HCT116 (cell line): ENCODE measurements around the gene EDA2R. TPM values are rescaled to one million over a fixed set of nuclear protein-coding genes. Genes with fewer than 3 reads are reported as not detected.

ENCODE experiments used
- ATAC-seq: fragments of 200-7000 bp; cut with Tn5 transposase; 2 replicates; pipeline ENCODE4 v1.9.1; 2020; ENCODE audit warnings: mild to moderate bottlenecking, moderate library complexity
- BruUV-seq: library from RNA; stranded (reverse); fragments of 400-500 nt; replicated peaks from 2 replicates; lab custom pipeline; 2021; lab: Mats Ljungman, UMichigan
- CTCF ChIA-PET: fragments of 300-600 bp; sonication (Branson Sonifier 250); formaldehyde crosslinking; loops from one replicate; lab custom pipeline; 2021; ENCODE audit warnings: antibody characterized with exemption; lab: Charles Lee
- POLR2A ChIA-PET: fragments of 300-600, 350-600 bp; sonication (Branson Sonifier 250); formaldehyde crosslinking; loops from one replicate; lab custom pipeline; 2021; ENCODE audit warnings: antibody characterized with exemption; lab: Charles Lee
- RAD21 ChIA-PET, 2 experiments: fragments of 300-600 bp; sonication (Branson Sonifier 250); formaldehyde crosslinking; loops; one replicate each; lab custom pipeline; 2023; ENCODE audit warnings: low total read pairs in 2 of 2; ENCODE audit not compliant: uncharacterized antibody in 2 of 2, unreplicated experiment in 2 of 2, low non-redundant PET in 1 of 2; lab: Charles Lee
- DNase-seq: peaks from one replicate; pipeline ENCODE4 v3.0.0-alpha.2; 2010; ENCODE audit warnings: low read depth, low spot score
- H2AFZ ChIP-seq: fragments of 200-600 bp; shearing (Covaris generic), sonication (generic); 2 replicates; pipeline ENCODE4 v1.6.1; 2017; ENCODE audit warnings: low read depth, mixed run types, mixed read lengths, antibody characterized with exemption, low read length; ENCODE audit not compliant: poor library complexity, severe bottlenecking
- H3K27ac ChIP-seq: 2 replicates; pipeline ENCODE4 v1.5.1; 2012; ENCODE audit warnings: low read depth, low read length
- H3K27me3 ChIP-seq: fragments of 200-600 bp; sonication (generic); 2 replicates; pipeline ENCODE4 v1.6.1; 2016; ENCODE audit warnings: mixed run types, low read length, mixed read lengths; ENCODE audit not compliant: insufficient read depth
- H3K36me3 ChIP-seq, 2 experiments: fragments of 200-500 bp in 1 of 2; fragments of 200-600 bp in 1 of 2; sonication (Bioruptor generic) in 1 of 2; sonication (generic) in 1 of 2; 2 replicates each; pipeline versions ENCODE4 v1.5.1 to v1.6.1; 2014 to 2016; ENCODE audit warnings: low read length in 2 of 2, inconsistent platforms in 1 of 2, mixed read lengths in 1 of 2, mixed run types in 1 of 2; ENCODE audit not compliant: insufficient read depth in 2 of 2, control insufficient read depth in 1 of 2
- H3K4me1 ChIP-seq, 2 experiments: fragments of 200-600 bp in 1 of 2; sonication (generic) in 1 of 2; 2 replicates each; pipeline versions ENCODE4 v1.5.1 to v1.6.1; 2012 to 2017; ENCODE audit warnings: low read length in 2 of 2, inconsistent platforms in 1 of 2, mild to moderate bottlenecking in 1 of 2, mixed read lengths in 1 of 2, mixed run types in 1 of 2, moderate library complexity in 1 of 2; ENCODE audit not compliant: insufficient read depth in 2 of 2, control insufficient read depth in 1 of 2
- H3K4me2 ChIP-seq: fragments of 200-600 bp; sonication (generic); 2 replicates; pipeline ENCODE4 v1.6.1; 2017; ENCODE audit warnings: mixed run types, low read length, mixed read lengths
- H3K4me3 ChIP-seq, 2 experiments: fragments of 200-600 bp in 1 of 2; sonication (generic) in 1 of 2; replicated peaks in 1 of 2; 2 replicates each; pipeline ENCODE4 v1.5.1; 2011 to 2016; ENCODE audit warnings: low read length in 2 of 2, control low read depth in 1 of 2, low read depth in 1 of 2, mild to moderate bottlenecking in 1 of 2, mixed read lengths in 1 of 2, mixed run types in 1 of 2
- H3K79me2 ChIP-seq: fragments of 200-600 bp; sonication (generic); 2 replicates; pipeline ENCODE4 v1.6.1; 2017; ENCODE audit warnings: mild to moderate bottlenecking, mixed run types, low read length, moderate library complexity, mixed read lengths; ENCODE audit not compliant: insufficient read depth
- H3K9ac ChIP-seq: fragments of 200-600 bp; sonication (generic); 2 replicates; pipeline ENCODE4 v1.6.1; 2016; ENCODE audit warnings: low read length, mixed read lengths
- H3K9me2 ChIP-seq: fragments of 200-600 bp; sonication (generic), shearing (Covaris generic); 2 replicates; pipeline ENCODE4 v1.6.1; 2017; ENCODE audit warnings: mixed run types, mild to moderate bottlenecking, moderate library complexity; ENCODE audit not compliant: insufficient read depth
- H3K9me3 ChIP-seq, 2 experiments: fragments of 200-500 bp in 1 of 2; fragments of 200-600 bp in 1 of 2; sonication (Bioruptor generic) in 1 of 2; sonication (generic) in 1 of 2; 2 replicates each; pipeline ENCODE4 v1.6.1; 2014 to 2017; ENCODE audit warnings: low read length in 2 of 2, mixed read lengths in 2 of 2, inconsistent platforms in 1 of 2, low read depth in 1 of 2, mild to moderate bottlenecking in 1 of 2, mixed run types in 1 of 2, moderate library complexity in 1 of 2; ENCODE audit not compliant: control insufficient read depth in 1 of 2, insufficient read depth in 1 of 2
- H4K20me1 ChIP-seq: fragments of 200-600 bp; sonication (generic), shearing (Covaris generic); 2 replicates; pipeline ENCODE4 v1.6.1; 2017; ENCODE audit warnings: mixed run types, mild to moderate bottlenecking, moderate library complexity; ENCODE audit not compliant: insufficient read depth
- CBX3 ChIP-seq: IDR thresholded peaks from 2 replicates; pipeline ENCODE4 v1.6.1; 2012; ENCODE audit warnings: low read depth
- CTCF ChIP-seq, 3 experiments: fragments of 200-600 bp in 1 of 3; sonication (generic) in 1 of 3; IDR thresholded peaks in 2 of 3; conservative IDR thresholded peaks in 1 of 3; 2 replicates each; pipeline ENCODE4 v1.5.1; 2012 to 2017; ENCODE audit warnings: low read depth in 2 of 3, low read length in 2 of 3, antibody characterized with exemption in 1 of 3, borderline replicate concordance in 1 of 3, control low read depth in 1 of 3, mild to moderate bottlenecking in 1 of 3, mixed read lengths in 1 of 3, mixed run types in 1 of 3, moderate library complexity in 1 of 3; ENCODE audit not compliant: insufficient read depth in 1 of 3
- ELF1 ChIP-seq: IDR thresholded peaks from 2 replicates; pipeline ENCODE4 v1.6.1; 2012; ENCODE audit warnings: low read depth, borderline replicate concordance
- EZH2phosphoT487 ChIP-seq: fragments of 200-600 bp; IDR thresholded peaks from 2 replicates; pipeline ENCODE4 v1.6.1; 2018; ENCODE audit warnings: antibody characterized with exemption, borderline replicate concordance
- FOSL1 ChIP-seq: IDR thresholded peaks from 2 replicates; pipeline ENCODE4 v1.6.1; 2012; ENCODE audit warnings: low read depth
- JUND ChIP-seq: IDR thresholded peaks from 2 replicates; pipeline ENCODE4 v1.6.1; 2012
- POLR2A ChIP-seq: IDR thresholded peaks from 2 replicates; pipeline ENCODE4 v1.7.0; 2011; ENCODE audit warnings: borderline replicate concordance; ENCODE audit not compliant: insufficient read depth, insufficient read length; ENCODE audit errors: extremely low read depth
- POLR2AphosphoS5 ChIP-seq: IDR thresholded peaks from 2 replicates; pipeline ENCODE4 v1.6.1; 2011; ENCODE audit warnings: mild to moderate bottlenecking, low read depth, low read length, moderate library complexity
- SIN3A ChIP-seq: IDR thresholded peaks from 2 replicates; pipeline ENCODE4 v1.6.1; 2012; ENCODE audit warnings: low read depth
- TCF7L2 ChIP-seq: IDR thresholded peaks from 2 replicates; pipeline ENCODE4 v1.7.0; 2011; ENCODE audit warnings: borderline replicate concordance, inconsistent platforms; ENCODE audit not compliant: insufficient read depth, insufficient read length; ENCODE audit errors: extremely low read depth
- ZBTB33 ChIP-seq: IDR thresholded peaks from 2 replicates; pipeline ENCODE4 v1.6.1; 2011; ENCODE audit warnings: mild to moderate bottlenecking, low read length, moderate library complexity; ENCODE audit not compliant: insufficient replicate concordance; ENCODE audit errors: extremely low read depth
- intact Hi-C: fragments of 100-400 bp; cut with micrococcal nuclease; formaldehyde crosslinking; loops from 2 replicates; pipeline ENCODE4 v1.10.0; 2022
- total RNA-seq: library from RNA; stranded (reverse); gene quantifications from one replicate; pipeline ENCODE4 v1.2.1, GENCODE V29; 2021; ENCODE audit not compliant: unreplicated experiment

The EDA2R gene
- total RNA-seq, 1 experiment from 2014 or later: not detected

GRCh38 chrX:66674506-66674905, 35.6 kb upstream of the EDA2R start (continued):
- TF ChIP-seq CTCF (IDR thresholded peaks at IDR 0.05 in 2 of 3, conservative IDR thresholded peaks at IDR 0.05 in 1 of 3; ENCODE audit: borderline replicate concordance in 1 of 3, insufficient read depth in 1 of 3, low read depth in 2 of 3, low read length in 2 of 3) (no peak), ELF1 (no peak), EZH2phosphoT487 (no peak), POLR2AphosphoS5 (no peak), JUND (no peak), FOSL1 (no peak), CBX3 (no peak), TCF7L2 (no peak)

GRCh38 chrX:66672106-66672505, 33.2 kb upstream of the EDA2R start:
- H3K4me2 ChIP-seq: no peak overlapping the region
- no peaks in the 10 kb centered on the region for H3K79me2 ChIP-seq
- no peak for TF ChIP-seq SIN3A
- no peak for TF ChIP-seq JUND
- TF ChIP-seq POLR2A: no peak
- TF ChIP-seq CBX3: no peak
- no peak for TF ChIP-seq ZBTB33
- intact Hi-C loops: no loop called here
- DNase-seq: no peak
- ChIA-PET CTCF (no interaction called here), POLR2A (no interaction called here), RAD21 (no interaction called here)
- no peak overlapping the region for H3K4me3 ChIP-seq
- no peak overlapping the region for H3K9ac ChIP-seq
- no peaks in the 10 kb centered on the region for H3K4me1 ChIP-seq
- no peak for ATAC-seq
- no peaks in the 10 kb centered on the region for H4K20me1 ChIP-seq
- no peaks in the 10 kb centered on the region for H3K36me3 ChIP-seq
- H3K27ac ChIP-seq: no peak overlapping the region
- no peaks in the 10 kb centered on the region for H3K9me2 ChIP-seq
- H3K27me3 ChIP-seq: no peaks in the 10 kb centered on the region
- no TSS peak for BruUV-seq
- H3K9me3 ChIP-seq: no peaks in the 10 kb centered on the region
- no peak overlapping the region for H2AFZ ChIP-seq
